ENCODE results near the gene CTSZ. TPM values are rescaled to one million over a fixed set of nuclear protein-coding genes. Genes with fewer than 3 reads are reported as not detected.

CTSZ gene
- total and polyA plus RNA-seq, 2 donors (not counting 1 experiment from before 2014, with no cell fraction given): 285 to 319 TPM

DNA sequence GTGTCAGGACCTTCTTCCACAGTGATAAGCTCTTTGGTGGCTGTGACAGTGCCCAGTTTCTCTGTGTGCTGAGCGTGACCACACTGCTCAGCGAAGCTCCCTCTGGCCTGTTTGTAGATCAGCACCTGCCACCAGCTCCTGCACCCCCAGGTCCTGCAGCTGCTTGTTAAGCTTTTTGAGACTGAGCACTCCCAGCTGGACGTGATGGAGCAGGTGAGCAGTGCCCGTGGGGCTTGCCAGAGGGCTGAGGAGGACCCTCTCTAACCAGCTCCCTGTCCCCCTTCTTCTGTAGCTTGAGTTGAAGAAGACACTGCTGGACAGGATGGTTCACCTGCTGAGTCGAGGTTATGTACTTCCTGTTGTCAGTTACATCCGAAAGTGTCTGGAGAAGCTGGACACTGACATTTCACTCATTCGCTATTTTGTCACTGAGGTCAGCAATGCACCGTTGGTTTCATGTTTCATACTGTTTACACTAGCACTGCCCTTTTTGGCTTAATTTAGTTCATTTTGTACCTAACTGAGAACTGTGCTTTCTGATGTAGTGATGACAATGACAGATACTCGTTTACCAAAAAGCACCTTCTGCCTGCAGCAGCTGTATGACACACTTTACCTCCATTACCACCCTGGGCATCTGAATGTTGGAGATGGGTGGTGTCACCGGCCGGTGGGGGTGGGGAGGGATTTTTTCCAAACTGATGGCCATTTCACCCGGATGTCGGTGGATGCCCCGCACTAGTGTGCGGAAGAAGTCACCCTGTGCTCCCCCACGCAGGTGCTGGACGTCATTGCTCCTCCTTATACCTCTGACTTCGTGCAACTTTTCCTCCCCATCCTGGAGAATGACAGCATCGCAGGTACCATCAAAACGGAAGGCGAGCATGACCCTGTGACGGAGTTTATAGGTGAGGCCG lies 13.5 kb downstream of the CTSZ start:
- Histone ChIP-seq H3K36me3 (replicated peaks in 1 of 2; ENCODE audit: control extremely low read depth in 1 of 2, control insufficient read depth in 1 of 2, extremely low read depth in 1 of 2, insufficient read depth in 2 of 2, low read length in 1 of 2) (peaks cover 5 to 97% of the 10 kb centered on the region in 2 experiments), H3K27ac (ENCODE audit: low read length in 2 of 2) (peak overlapping the region in 1 of 2 donors; percentile 37), H3K79me2 (ENCODE audit: control insufficient read depth, insufficient read depth, low read length) (peaks cover 12% of the 10 kb centered on the region), H3K4me3 (ENCODE audit: control extremely low read depth in 1 of 5, extremely low read depth in 1 of 5, insufficient read depth in 1 of 5, low read depth in 2 of 5, low read length in 4 of 5) (no peak overlapping the region), H4K20me1 (ENCODE audit: control insufficient read depth, insufficient read depth, low read length, poor library complexity, severe bottlenecking) (peaks cover 24% of the 10 kb centered on the region), H3K9me3 (ENCODE audit: control extremely low read depth in 1 of 3, control insufficient read depth in 2 of 3, insufficient read depth in 1 of 3, low read length in 2 of 3) (no peaks in the 10 kb centered on the region), H3K9ac (ENCODE audit: low read length) (no peak overlapping the region), H3K4me1 (ENCODE audit: control insufficient read depth in 2 of 2, insufficient read depth in 2 of 2, low read length in 2 of 2) (peaks cover 17 to 30% of the 10 kb centered on the region in 2 donors), H3K27me3 (replicated peaks in 1 of 4; ENCODE audit: control extremely low read depth in 1 of 4, control insufficient read depth in 3 of 4, insufficient read depth in 4 of 4, low read length in 3 of 4) (no peaks in the 10 kb centered on the region), H3K4me2 (replicated peaks; ENCODE audit: low read depth, low read length, poor library complexity, severe bottlenecking) (no peak overlapping the region), H2AFZ (ENCODE audit: insufficient read depth, low read depth, low read length, poor library complexity, severe bottlenecking) (no peak overlapping the region)
- ATAC-seq (ENCODE audit: low read depth): peak; percentile 26
- ChIA-PET POLR2A (interaction anchor here (0.6 to 1.8 kb wide), 5 partner anchors 15 to 102 kb away, joined by 3 to 8 read pairs (median 5); partner anchors contain the start of gene ATP5F1E), CTCF (interaction anchor here (1.1 to 1.6 kb wide), 5 partner anchors 9 to 228 kb away, joined by 3 to 5 read pairs (median 5); no protein-coding TSS in a partner anchor)
- Mint-ChIP-seq H3K9me3 (ENCODE audit: insufficient read depth) (no peaks in the 10 kb centered on the region), H3K27ac (peak overlapping the region; percentile 77), H3K4me1 (peaks cover 43% of the 10 kb centered on the region), H3K27me3 (no peaks in the 10 kb centered on the region), H3K4me3 (peak overlapping the region; percentile 13)
- WGBS (ENCODE audit: insufficient coverage): 87% methylated on average over 17 of the region's 23 CpGs
- TF ChIP-seq, protein P1, sequence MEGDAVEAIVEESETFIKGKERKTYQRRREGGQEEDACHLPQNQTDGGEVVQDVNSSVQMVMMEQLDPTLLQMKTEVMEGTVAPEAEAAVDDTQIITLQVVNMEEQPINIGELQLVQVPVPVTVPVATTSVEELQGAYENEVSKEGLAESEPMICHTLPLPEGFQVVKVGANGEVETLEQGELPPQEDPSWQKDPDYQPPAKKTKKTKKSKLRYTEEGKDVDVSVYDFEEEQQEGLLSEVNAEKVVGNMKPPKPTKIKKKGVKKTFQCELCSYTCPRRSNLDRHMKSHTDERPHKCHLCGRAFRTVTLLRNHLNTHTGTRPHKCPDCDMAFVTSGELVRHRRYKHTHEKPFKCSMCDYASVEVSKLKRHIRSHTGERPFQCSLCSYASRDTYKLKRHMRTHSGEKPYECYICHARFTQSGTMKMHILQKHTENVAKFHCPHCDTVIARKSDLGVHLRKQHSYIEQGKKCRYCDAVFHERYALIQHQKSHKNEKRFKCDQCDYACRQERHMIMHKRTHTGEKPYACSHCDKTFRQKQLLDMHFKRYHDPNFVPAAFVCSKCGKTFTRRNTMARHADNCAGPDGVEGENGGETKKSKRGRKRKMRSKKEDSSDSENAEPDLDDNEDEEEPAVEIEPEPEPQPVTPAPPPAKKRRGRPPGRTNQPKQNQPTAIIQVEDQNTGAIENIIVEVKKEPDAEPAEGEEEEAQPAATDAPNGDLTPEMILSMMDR (IDR thresholded peaks at IDR 0.05): no peak
- no peak for TF ChIP-seq EZH2 (IDR thresholded peaks at IDR 0.05; ENCODE audit: borderline replicate concordance, insufficient read depth, low read depth, low read length, poor library complexity, severe bottlenecking)
- DNase-seq: no peak
- intact Hi-C loops (cut with micrococcal nuclease): no loop called here
